GM20431 (cell line): ENCODE results near the gene ACTR1A.
"Not testable (repeated sequence)": the region's sequence is repeated elsewhere in the genome, so short reads cannot be mapped to it uniquely, and the experiment has no call there.

Source experiments
- in situ Hi-C: fragments of 300-500 bp; cut with MseI, MboI; formaldehyde crosslinking; loops from one replicate; pipeline ENCODE4 v1.15.0; 2020; ENCODE audit warnings: low sequenced_read_pairs; ENCODE audit not compliant: unreplicated experiment

The ACTR1A gene

DNA sequence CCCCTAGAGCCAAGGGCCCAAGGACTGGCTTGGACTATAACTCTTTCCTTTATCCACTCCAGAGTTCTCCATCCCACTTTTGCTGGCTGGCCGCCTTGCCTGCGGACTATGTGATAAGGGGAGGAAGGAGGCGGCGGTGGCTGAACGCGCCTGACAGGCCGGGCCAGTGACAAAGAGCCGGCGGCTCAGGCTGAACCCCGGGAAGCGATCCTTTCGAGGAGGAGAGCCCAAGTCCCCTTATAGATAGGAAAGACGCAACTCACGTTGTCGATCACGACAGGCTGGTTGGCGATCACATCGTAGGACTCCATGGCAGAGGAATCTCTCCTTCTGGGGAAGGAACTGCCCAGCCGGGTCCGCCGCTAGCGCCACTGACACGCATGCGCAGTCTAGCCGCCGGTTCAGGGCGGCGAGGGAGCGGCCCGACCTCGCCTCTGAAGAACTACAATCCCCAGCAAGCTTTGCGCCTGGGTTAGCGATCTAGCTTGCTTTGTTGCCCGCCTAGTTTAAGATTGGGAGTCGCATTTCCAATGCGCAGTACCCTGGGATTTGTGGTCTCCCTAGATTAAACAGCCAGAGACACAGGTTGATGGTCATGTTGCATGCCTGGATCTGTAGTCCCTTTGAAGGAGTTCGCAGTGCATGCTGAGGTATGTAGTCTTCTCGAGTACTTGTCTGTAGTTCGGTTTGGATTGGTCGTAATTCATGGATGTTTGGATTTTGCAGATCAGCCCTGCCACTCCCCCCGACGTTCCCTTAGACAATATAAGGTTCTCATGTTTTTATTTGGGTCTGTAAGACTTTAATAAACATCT is at the start of gene ACTR1A:
ACTR1A (minus strand) TSS at position 376 of the 815 bp plus-strand sequence; CDS start at position 311, 65 bp downstream.
- in situ Hi-C loops, result no loop called here

DNA sequence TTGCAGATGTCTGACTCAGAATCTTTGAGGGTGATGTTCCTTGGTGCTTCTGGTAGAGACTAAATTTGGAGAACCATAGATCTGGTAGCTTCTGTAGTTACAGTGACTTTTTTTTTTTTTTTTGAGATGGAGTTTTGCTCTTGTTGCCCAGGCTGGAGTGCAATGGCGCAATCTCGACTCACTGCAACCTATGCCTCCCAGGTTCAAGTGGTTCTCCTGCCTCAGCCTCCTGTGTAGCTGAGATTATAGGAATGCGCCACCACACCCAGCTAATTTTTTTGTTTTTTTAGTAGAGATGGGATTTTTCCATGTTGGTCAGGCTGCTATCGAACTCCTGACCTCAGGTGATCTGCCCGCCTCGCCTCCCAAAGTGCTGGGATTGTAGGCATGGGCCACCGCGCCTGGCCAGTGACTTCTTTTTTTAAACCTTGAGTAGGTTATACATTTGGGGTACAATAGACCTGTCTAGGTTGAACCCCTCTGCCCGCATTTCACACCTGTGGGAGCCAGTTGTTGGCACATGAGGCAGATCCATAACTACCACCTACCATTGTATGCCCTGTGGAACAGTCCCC is 48.2 kb upstream of the ACTR1A start:
- in situ Hi-C loops, result no loop called here

DNA sequence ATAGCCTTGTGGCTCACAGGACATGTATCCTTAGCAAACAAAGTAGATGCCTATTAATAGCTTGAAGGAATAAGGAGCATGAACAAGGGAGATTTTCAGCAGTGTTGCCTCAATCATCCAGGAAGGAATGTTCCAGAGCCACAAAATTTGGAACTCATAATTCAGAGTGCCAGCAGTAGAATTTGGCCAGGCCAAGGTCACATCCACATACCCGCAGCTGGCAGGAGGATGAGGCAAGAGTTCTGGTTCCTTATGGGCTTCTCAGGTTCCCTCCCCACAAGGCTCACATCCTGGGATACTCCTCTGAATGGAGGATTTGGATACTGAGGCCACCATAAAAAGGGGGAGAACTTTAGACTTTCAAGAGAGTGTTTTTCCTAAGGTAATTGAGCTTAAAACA is 47.0 kb upstream of the ACTR1A start:
- in situ Hi-C loops, result no loop called here

GRCh38 chr10:102546606-102547320 is 44.3 kb upstream of the ACTR1A start:
- in situ Hi-C loops, result no loop called here

GRCh38 chr10:102545997-102546396 is 43.5 kb upstream of the ACTR1A start:
- in situ Hi-C loops, result no loop called here

GRCh38 chr10:102545265-102545871 is 42.9 kb upstream of the ACTR1A start:
- in situ Hi-C loops, result no loop called here

DNA sequence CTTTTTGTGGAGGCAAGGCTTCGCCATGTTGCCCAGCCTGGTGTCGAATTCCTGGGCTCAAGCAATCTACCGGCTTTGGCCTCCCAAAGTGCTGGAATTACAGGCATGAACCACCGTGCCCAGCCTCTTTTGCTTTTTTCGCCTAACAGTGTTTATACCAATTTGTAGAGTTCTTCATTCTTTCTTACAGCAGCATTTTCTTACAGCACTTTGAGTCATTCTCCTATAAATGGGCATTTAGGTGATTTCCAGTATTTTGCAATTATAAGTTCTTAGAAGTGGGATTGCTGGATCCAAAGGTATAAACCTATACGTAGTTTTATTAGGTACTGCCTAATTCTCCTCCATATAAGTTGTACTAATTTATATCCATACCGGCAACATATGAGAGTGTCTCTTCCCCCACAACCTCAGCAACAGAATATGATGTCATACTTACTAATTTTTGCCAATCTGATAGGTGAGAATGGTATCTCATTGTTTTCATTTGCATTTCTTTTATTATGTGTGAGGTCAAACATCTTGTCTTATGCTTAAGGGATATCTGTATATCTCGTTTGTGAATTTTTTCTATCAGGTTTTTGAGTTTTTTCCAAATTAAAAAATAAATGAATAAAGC is 40.4 kb upstream of the ACTR1A start:
- in situ Hi-C loops, result no loop called here

DNA sequence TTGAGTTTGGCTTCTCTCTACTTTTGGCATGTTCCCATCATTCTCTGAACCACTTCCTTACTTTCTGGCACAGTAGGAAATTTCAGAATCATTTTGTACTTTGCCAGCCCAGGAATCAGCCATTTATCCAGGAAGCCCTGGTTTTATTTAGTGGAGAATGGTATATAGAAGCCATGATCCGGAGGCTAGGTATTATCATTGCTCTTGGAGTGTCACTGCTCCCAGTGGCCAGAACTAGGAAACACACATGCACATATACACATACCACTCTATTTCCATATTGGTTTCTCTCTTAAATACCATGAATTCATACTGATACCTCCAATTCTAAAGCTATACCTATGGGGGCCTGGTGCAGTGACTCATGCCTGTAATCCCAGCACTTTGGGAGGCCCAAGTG is 37.5 kb upstream of the ACTR1A start:
- in situ Hi-C loops, result no loop called here

DNA sequence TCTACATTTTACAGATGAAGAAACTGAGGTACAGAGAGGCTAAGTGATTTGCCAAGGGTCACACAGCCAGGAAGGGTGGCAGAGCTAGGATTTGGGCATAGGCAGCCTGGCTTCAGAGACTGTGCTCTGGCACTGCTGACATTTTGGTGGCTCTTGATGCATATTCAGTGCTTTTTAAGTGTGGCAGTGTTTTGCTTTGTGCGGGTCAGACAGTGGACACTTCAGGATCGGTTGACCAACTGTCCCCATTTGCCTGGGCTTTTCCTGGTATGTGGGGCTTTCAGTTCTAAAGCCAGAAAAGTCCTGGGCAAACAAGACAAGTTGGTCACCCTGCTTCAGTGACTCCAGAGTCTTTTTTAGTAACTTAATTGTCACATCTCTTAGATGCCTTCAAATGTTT is 36.3 kb upstream of the ACTR1A start:
- in situ Hi-C loops, result no loop called here

GRCh38 chr10:102537948-102538347 is 35.4 kb upstream of the ACTR1A start:
- in situ Hi-C loops, result no loop called here

DNA sequence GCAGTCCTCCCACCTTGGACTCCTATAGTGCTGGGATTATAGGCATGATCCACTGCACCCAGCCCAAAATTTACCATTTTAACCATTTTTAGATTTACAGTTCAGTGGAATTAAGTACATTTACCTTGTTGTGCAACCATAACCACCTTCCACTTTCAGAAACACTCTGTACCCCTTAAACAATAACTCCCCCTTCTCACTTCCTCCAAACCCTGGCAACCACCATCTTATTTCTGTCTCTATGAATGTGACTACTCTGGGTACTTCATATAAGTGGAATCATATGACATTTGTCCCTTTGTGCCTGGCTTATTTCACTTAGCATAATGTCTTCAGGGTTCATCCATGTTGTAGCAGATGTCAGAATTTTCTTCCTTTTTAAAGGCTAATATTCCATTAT is 34.9 kb upstream of the ACTR1A start:
- in situ Hi-C loops, result no loop called here

- in situ Hi-C loops, result no loop called here
Measured at GRCh38 chr10:102535481-102536147, 33.1 kb upstream of the ACTR1A start.

DNA sequence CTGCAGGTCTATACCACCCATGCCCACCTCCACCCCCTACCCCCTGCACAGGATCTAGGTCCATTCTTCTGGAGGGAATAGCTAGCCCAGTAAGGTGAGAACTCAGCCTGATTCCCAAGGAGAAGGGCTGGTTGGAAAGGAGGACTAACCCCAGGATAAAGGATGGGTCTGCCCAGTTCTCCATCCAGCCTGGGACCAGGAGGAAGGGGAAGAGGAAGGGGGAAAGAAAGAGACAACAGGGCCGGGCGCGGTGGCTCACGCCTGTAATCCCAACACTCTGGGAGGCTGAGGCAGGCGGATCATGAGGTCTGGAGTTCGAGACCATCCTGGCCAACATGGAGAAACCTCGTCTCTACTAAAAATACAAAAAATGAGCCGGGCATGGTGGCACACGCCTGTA is 32.5 kb upstream of the ACTR1A start:
- in situ Hi-C loops, result not testable (repeated sequence)

DNA sequence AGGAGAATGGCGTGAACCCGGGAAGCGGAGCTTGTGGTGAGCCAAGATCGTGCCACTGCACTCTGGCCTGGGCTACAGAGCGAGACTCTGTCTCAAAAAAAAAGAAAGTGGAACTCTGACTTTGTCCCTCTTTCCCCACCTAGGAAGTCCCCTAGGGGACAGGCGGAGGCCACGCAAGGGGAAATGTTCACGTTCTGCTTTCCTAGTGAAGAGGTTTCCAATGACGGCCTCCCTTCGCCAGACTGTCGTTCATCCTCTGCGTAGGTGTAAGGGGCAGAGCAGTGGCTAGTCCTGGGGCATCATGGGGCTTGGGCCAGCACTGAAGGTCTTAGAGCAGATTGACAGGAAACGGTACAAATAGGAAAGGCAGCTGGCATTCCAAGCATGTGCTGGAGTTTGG is 31.8 kb upstream of the ACTR1A start:
- in situ Hi-C loops, result no loop called here

DNA sequence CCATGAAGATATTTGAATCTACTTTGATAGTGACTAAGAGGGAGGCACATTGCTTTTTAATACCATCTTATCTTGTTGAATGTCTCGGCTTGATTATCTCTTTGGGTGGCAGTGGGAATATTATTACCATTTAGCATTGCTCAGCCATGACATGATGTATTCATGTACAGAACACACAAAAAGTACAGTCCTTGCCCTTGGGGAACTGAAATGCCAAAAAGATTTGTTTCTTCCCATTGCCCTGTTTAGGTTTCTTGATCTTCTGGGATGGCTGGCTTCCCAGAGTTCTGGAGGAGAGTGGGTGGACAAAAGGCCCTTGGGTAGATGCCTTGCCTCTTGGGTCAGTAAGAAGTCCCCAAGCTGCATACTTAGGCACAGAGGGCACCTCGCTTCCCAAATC is 25.0 kb upstream of the ACTR1A start:
- in situ Hi-C loops, result no loop called here

DNA sequence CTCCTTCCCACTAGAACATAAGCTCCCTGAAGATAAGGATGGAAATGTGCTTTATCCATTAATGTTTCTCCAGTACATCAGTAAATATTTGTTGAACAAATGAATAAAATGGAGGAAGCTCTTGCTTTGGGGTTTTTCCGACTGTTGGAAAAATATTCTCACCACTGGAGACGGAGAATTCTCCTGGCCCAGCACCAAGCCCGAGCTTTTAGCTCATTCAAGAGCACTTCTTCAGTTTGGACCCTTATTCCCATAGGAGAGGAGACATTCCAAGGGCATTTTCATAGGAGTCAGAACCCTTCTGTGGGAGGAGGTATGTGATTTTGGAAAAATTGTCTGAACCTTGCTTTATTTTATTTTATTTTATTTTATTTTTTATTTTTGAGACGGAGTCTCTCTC is 22.2 kb upstream of the ACTR1A start:
- in situ Hi-C loops, result no loop called here

GRCh38 chr10:102523250-102524029 is 20.9 kb upstream of the ACTR1A start:
- in situ Hi-C loops, result no loop called here

DNA sequence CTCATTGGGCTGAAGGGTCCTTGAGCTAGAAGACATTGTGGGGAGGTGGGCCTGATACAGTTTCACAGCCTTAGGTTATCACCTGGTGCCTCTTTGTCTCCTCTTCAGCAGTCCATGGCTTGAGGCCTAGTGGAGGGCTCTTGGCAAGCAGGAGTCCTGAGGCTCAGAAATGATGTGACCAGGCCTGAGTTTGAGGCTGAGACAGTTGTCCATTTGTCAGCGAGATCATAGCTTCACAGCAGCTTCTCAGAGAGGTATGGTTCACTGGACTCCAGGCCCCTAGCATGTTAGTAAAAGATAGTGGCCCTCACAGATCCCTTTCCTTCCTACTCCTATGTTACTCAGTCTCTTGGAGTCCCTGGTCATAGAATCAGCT is 20.4 kb upstream of the ACTR1A start:
- in situ Hi-C loops, result no loop called here

DNA sequence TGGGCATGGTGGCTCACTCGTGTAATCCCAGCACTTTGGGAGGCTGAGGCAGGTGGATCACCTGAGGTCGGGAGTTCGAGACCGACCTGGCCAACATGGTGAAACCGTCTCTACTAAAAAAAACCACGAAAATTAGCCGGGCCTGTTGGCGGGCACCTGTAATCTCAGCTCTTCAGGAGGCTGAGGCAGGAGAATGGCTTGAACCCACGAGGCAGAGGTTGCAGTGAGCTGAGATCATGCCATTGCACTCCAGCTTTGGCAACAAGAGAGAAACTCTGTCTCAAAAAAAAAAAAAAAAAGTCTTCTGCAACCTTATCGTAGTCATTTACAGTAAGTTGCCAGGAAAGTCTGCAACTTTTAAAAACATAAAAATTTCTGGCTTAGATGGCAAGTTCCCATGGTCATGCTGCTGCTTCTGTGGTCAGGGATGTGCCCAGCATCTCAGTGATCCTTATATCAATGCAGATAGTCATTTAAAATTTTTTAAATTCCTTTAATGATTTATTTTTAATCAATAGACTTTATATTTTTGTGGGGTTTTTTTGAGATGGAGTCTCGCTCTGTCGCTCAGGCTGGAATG is 16.8 kb upstream of the ACTR1A start:
- in situ Hi-C loops, result no loop called here
